Measurements from ENCODE around the gene EXOC4. TPM values are rescaled to one million over a fixed set of nuclear protein-coding genes. Genes with fewer than 3 reads are reported as not detected.
A peak's percentile ranks its signal among the peaks of the same experiment; 100 is the strongest.

The EXOC4 gene
- total and polyA plus RNA-seq, 7 donors: 16.4 to 76.7 (median 50.7) TPM

GRCh38 chr7:133434246-133434865 is 181.5 kb downstream of the EXOC4 start:
- 58 to 70% methylated on average over 3 of the region's 3 CpGs for WGBS, 2 donors
- TF ChIP-seq EP300 (IDR thresholded peaks at IDR 0.05) (no peak), CTCF (IDR thresholded peaks at IDR 0.05) (peak in 3 of 4 experiments; percentile 13 to 44 (median 43)), POLR2A (IDR thresholded peaks at IDR 0.05) (no peak), POLR2AphosphoS5 (IDR thresholded peaks at IDR 0.05) (no peak)
- intact Hi-C loops (cut with DNase I): no loop called here
- H3K36me3 ChIP-seq: no peaks in the 10 kb centered on the region
- no peaks in the 10 kb centered on the region for H3K27me3 ChIP-seq
- no peaks in the 10 kb centered on the region for H3K9me3 ChIP-seq
- no peak for DNase-seq
- peaks cover 0 to 10% (median 8%) of the 10 kb centered on the region in 4 donors for H3K4me1 ChIP-seq
- H3K4me3 ChIP-seq: no peak overlapping the region
- no peak overlapping the region for H3K27ac ChIP-seq

GRCh38 chr7:133436014-133436428 is 183.1 kb downstream of the EXOC4 start:
- intact Hi-C loops (cut with DNase I): no loop called here
- no peak overlapping the region for H3K27ac ChIP-seq
- H3K4me3 ChIP-seq: no peak overlapping the region
- TF ChIP-seq POLR2AphosphoS5 (IDR thresholded peaks at IDR 0.05) (no peak), CTCF (IDR thresholded peaks at IDR 0.05) (no peak), POLR2A (IDR thresholded peaks at IDR 0.05) (no peak), EP300 (IDR thresholded peaks at IDR 0.05) (no peak)
- peaks cover 0 to 10% (median 8%) of the 10 kb centered on the region in 4 donors for H3K4me1 ChIP-seq
- H3K36me3 ChIP-seq: no peaks in the 10 kb centered on the region
- 67 to 74% methylated on average over 3 of the region's 3 CpGs for WGBS, 2 donors
- H3K27me3 ChIP-seq: no peaks in the 10 kb centered on the region
- H3K9me3 ChIP-seq: no peaks in the 10 kb centered on the region
- no peak for DNase-seq

- Histone ChIP-seq H3K27me3 (no peaks in the 10 kb centered on the region), H3K4me1 (peaks cover 0 to 10% (median 8%) of the 10 kb centered on the region in 4 donors), H3K36me3 (no peaks in the 10 kb centered on the region), H3K4me3 (no peak overlapping the region), H3K9me3 (no peaks in the 10 kb centered on the region), H3K27ac (no peak overlapping the region)
- DNase-seq: no peak
- intact Hi-C loops (cut with DNase I): no loop called here
- TF ChIP-seq POLR2AphosphoS5 (IDR thresholded peaks at IDR 0.05): no peak
- 88 to 92% methylated on average over 4 of the region's 4 CpGs for WGBS, 2 donors
Observed at GRCh38 chr7:133437544-133437943, 184.7 kb downstream of the EXOC4 start.

- Histone ChIP-seq H3K27me3 (no peaks in the 10 kb centered on the region), H3K4me1 (no peaks in the 10 kb centered on the region), H3K9me3 (no peaks in the 10 kb centered on the region), H3K4me3 (no peak overlapping the region), H3K36me3 (no peaks in the 10 kb centered on the region), H3K27ac (no peak overlapping the region)
- 97 to 98% methylated on average over 3 of the region's 3 CpGs for WGBS, 2 donors
- no peak for DNase-seq
- intact Hi-C loops (cut with DNase I): no loop called here
- TF ChIP-seq POLR2AphosphoS5 (IDR thresholded peaks at IDR 0.05) (no peak), POLR2A (IDR thresholded peaks at IDR 0.05) (no peak), EP300 (IDR thresholded peaks at IDR 0.05) (no peak), CTCF (IDR thresholded peaks at IDR 0.05) (no peak)
Observed at GRCh38 chr7:133442818-133443217, 189.9 kb downstream of the EXOC4 start.

- TF ChIP-seq EP300 (IDR thresholded peaks at IDR 0.05) (no peak), POLR2A (IDR thresholded peaks at IDR 0.05) (no peak), CTCF (IDR thresholded peaks at IDR 0.05) (no peak), POLR2AphosphoS5 (IDR thresholded peaks at IDR 0.05) (no peak)
- H3K9me3 ChIP-seq: no peaks in the 10 kb centered on the region
- H3K4me1 ChIP-seq: no peaks in the 10 kb centered on the region
- no peak overlapping the region for H3K4me3 ChIP-seq
- intact Hi-C loops (cut with DNase I): no loop called here
- WGBS, 2 donors: 95 to 97% methylated on average over 6 of the region's 6 CpGs
- no peak for DNase-seq
- H3K36me3 ChIP-seq: no peaks in the 10 kb centered on the region
- H3K27me3 ChIP-seq: no peaks in the 10 kb centered on the region
- no peak overlapping the region for H3K27ac ChIP-seq
Observed at GRCh38 chr7:133445617-133446016, 192.7 kb downstream of the EXOC4 start.

Data from sigmoid colon (tissue), 7 donors.